Effector memory CD4-positive, alpha-beta T cell (primary cell): Measurements from ENCODE around the gene IRS2.
A peak's percentile ranks its signal among the peaks of the same experiment; 100 is the strongest.

Source experiments
- DNase-seq, 3 donors: peaks; one replicate each; pipeline ENCODE4 v3.0.0-alpha.2; 2020
- H3K27ac ChIP-seq: 2 replicates; pipeline ENCODE4 v1.7.0; 2013; ENCODE audit warnings: mild to moderate bottlenecking, low read length, moderate library complexity; ENCODE audit not compliant: insufficient read depth, poor library complexity, severe bottlenecking
- H3K27me3 ChIP-seq: replicated peaks from 2 replicates; pipeline ENCODE4 v1.7.0; 2013; ENCODE audit warnings: mild to moderate bottlenecking, low read length; ENCODE audit not compliant: insufficient read depth, control insufficient read depth, poor library complexity, severe bottlenecking
- H3K36me3 ChIP-seq: 2 replicates; pipeline ENCODE4 v1.7.0; 2013; ENCODE audit warnings: mild to moderate bottlenecking, low read length, moderate library complexity; ENCODE audit not compliant: control insufficient read depth, insufficient read depth
- H3K4me1 ChIP-seq: 2 replicates; pipeline ENCODE4 v1.7.0; 2013; ENCODE audit warnings: low read length, mild to moderate bottlenecking; ENCODE audit not compliant: control insufficient read depth, insufficient read depth, poor library complexity, severe bottlenecking
- H3K4me3 ChIP-seq: 2 replicates; pipeline ENCODE4 v1.7.0; 2013; ENCODE audit warnings: low read length, low read depth, mild to moderate bottlenecking; ENCODE audit not compliant: insufficient read depth, poor library complexity, severe bottlenecking
- H3K9me3 ChIP-seq: 2 replicates; pipeline ENCODE4 v1.7.0; 2013; ENCODE audit warnings: mild to moderate bottlenecking, low read length, moderate library complexity; ENCODE audit not compliant: control insufficient read depth

IRS2 gene

DNA sequence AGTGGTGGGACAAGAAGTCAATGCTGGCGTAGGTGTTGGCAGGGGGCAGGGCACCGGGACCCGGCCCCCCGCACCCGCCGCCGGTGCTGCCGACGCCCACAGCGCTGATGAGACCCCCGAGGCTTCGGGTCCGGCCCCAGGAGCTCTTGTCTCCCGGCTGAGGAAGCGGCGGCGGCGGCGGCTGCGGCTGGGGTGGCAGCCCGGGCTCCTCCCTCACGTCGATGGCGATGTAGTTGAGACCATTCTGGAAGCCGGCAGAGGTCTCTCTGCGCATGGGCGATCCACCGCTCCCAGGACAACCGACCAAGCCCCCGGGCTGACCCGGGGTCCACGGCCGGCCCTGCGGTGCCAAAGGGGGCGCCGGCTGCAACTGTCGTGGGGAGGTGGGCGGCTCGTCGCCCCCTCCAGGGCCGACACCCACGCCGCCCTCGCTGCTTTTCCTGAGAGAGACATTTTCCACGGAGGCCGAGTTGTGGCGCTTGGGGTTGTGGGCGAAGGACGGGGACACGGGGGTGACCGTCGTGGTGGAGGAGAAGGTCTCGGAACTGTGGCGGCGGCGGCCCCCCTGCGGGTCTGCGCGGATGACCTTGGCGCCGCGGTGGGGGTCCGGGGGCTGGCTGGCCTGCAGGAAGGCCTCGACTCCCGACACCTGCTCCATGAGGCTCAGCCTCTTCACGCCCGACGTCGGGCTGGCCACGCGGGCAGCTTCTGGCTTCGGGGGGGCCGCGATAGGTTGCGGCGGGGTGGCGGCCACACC, 4.1 kb downstream of the IRS2 start:
- Histone ChIP-seq H3K27me3 (no peaks in the 10 kb centered on the region), H3K36me3 (no peaks in the 10 kb centered on the region), H3K4me3 (no peak overlapping the region), H3K9me3 (no peaks in the 10 kb centered on the region), H3K4me1 (peaks cover 36% of the 10 kb centered on the region), H3K27ac (no peak overlapping the region)
- no peak for DNase-seq

DNA sequence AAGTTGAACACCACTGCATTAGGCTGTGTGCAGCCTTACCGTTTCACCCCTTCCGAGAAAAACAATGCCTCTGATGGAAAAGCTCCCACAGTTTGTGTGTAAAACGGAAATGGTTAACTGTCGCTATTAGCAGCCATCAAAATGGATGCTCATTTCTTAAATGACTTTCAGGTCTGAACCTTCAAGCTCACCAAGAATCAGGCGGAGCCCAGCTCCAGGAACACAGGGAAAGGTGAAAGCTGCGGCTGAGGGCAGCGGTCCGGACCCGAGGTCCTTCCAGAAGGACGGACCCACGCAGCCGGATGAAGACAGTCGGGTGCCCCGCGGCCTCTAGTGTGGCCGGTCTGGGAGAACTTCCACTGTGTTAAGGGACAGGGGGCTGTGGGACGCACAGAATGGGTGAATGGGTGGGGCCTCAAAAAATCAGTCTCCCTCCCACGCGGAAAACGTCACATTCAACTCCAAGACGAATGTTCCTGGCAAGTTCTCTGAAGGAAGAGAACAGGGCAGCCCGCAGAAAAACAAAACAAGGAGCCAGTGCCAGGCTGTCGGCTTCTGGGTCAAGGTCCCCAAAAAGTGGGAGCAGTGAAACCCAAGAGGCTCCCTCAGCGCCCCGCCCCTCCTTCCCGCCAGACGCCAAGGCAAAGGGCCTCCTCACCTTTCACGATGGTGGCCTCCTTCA, 4.9 kb downstream of the IRS2 start:
- no peak overlapping the region for H3K27ac ChIP-seq
- no peak for DNase-seq
- H3K4me1 ChIP-seq: peaks cover 36% of the 10 kb centered on the region
- H3K27me3 ChIP-seq: no peaks in the 10 kb centered on the region
- H3K4me3 ChIP-seq: no peak overlapping the region
- H3K36me3 ChIP-seq: no peaks in the 10 kb centered on the region
- H3K9me3 ChIP-seq: no peaks in the 10 kb centered on the region

DNA sequence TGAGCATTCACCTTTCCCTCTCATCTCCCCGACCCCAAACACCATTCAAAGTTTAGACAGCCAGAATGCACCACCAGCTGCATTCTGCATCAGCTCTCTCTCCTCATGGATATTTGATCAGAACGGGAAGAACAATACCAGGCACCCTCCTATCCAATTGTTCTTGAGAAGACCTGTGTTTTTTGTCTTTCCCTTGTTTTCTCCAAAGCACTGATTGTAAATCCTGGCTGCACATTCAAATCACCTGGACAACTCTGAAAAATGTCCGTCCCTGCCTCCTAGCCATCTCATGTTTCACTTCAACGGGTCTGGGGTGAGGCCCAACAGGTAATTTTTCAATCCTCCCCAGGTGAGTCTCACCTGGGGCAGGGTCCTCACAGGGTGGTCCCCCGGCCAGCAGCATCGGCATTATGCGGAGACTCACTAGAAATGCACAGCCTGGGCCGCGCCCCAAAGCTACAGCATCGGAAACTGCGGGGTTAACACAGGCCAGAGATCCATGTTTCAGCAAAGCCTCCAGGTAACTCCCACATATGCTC, 5.5 kb downstream of the IRS2 start:
- no peak overlapping the region for H3K27ac ChIP-seq
- H3K4me3 ChIP-seq: no peak overlapping the region
- peaks cover 36% of the 10 kb centered on the region for H3K4me1 ChIP-seq
- H3K27me3 ChIP-seq: no peaks in the 10 kb centered on the region
- no peak for DNase-seq
- H3K9me3 ChIP-seq: no peaks in the 10 kb centered on the region
- no peaks in the 10 kb centered on the region for H3K36me3 ChIP-seq

DNA sequence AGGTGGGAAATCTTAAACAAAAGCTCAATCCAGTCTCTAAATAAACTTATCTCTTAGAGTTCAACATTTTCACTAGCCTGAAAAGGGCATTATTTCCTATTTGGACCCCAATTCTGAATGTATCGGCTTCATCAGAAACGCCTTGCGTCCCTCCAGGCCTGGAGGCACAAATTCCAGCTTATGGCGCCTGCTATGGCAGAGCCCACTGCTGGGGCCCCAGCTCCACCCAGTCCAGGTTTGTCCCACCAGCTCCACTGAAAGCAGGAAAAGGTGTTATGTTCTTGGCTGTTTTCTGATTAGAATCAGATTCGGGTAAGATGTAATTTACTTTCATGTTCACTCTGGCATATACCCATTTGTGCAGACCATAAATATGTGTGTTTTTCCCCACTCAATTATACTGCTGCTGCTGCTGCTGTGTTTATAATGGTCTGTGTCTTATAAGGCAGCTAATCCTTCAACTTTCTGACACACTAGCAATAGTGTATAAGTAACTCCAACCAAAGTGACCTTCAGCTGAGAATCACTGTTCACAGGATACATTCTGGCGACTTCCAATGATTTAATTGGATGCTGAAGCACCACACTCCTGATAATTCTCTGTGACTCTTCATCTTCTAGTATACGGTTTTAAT, 6.4 kb downstream of the IRS2 start:
- H3K27me3 ChIP-seq: no peaks in the 10 kb centered on the region
- H3K4me3 ChIP-seq: no peak overlapping the region
- H3K9me3 ChIP-seq: no peaks in the 10 kb centered on the region
- DNase-seq: no peak
- H3K4me1 ChIP-seq: peaks cover 36% of the 10 kb centered on the region
- no peaks in the 10 kb centered on the region for H3K36me3 ChIP-seq
- H3K27ac ChIP-seq: no peak overlapping the region

DNA sequence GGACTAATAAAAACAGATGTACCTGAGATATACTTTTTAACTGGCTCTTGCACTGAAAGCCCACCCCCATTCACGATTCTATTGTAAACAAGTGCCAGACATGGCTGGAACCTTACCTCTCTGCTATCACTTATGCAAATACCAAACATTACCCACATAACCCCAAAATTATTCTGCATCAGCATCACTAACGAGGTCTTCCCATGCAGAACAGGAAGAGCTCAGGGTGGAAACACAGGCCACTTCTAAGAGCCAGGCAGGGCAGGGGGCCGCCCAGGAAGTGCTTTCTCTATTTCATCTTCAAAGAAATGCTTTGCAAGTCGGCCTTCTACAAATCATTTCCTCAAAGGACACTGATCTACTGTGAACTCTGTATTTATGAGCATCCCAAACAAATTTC, 7.3 kb downstream of the IRS2 start:
- Histone ChIP-seq H3K9me3 (no peaks in the 10 kb centered on the region), H3K36me3 (no peaks in the 10 kb centered on the region), H3K4me3 (no peak overlapping the region), H3K27ac (peak overlapping the region; percentile 18), H3K27me3 (no peaks in the 10 kb centered on the region), H3K4me1 (peaks cover 36% of the 10 kb centered on the region)
- DNase-seq: peak; percentile 23 to 59 (median 54)

DNA sequence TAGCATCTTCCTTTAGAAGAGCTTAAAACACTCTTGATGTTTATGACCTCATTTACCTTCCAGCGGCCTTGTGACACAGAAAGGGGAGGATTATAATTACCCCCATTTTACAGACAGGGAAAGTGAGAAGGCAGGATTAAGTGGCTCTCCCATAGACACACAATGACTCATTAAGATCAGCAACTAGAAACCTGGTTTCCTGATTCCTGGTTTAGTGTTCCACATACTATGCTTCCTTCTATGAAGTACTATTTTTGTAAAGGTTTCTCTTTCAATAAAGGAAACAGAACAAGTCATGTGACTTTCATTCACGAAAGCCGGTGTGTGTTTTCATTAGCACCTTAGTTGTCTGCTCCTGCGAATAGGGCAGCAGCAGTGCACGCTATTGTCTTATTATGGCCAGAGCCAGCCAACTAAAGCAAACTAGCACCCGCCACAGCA, 8.3 kb downstream of the IRS2 start:
- no peak for DNase-seq

DNA sequence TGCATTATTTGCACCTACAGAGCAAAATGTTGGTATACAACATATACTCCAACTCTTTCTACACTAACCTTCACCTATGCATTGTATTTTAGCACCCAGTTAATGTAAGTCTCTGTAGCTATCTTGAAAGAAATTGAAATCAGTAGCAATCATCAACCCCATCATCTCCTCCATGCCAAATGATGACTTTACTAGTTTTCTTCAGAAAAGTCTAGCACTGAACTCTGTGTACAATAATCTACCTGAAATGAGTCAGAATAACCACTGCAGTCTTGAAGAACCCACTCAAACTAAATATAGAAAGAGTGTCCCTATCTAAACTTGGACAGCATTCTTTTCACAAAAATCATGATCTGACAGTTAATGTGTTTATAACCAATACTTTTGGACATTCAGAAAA, 9.8 kb downstream of the IRS2 start:
- no peak for DNase-seq
- H3K27me3 ChIP-seq: no peaks in the 10 kb centered on the region
- no peaks in the 10 kb centered on the region for H3K9me3 ChIP-seq
- H3K27ac ChIP-seq: no peak overlapping the region
- no peak overlapping the region for H3K4me3 ChIP-seq
- H3K36me3 ChIP-seq: no peaks in the 10 kb centered on the region
- peaks cover 36% of the 10 kb centered on the region for H3K4me1 ChIP-seq

More for the DNA sequence above, 8.3 kb downstream of the IRS2 start:
- no peaks in the 10 kb centered on the region for H3K27me3 ChIP-seq
- H3K4me1 ChIP-seq: peaks cover 36% of the 10 kb centered on the region
- H3K9me3 ChIP-seq: no peaks in the 10 kb centered on the region
- no peak overlapping the region for H3K4me3 ChIP-seq
- H3K36me3 ChIP-seq: no peaks in the 10 kb centered on the region
- no peak overlapping the region for H3K27ac ChIP-seq

DNA sequence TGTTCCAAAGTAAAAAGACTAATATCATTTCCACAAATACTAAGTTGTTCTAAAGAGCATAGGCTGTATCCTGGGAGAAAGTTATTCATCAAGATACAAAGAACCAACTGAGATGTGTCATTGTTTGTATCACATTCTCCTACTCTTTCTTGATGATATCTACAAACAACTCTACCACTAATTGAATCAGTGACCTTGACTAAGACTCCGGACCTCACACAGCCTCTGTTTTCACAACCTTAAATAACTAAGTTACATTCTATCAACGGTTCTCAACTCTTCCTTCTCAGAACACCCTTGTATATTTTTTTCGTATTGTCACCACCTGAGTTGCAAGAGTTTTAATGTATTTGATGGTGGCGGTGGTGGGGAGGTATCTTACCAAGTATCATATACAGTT, 12.6 kb downstream of the IRS2 start:
- DNase-seq: no peak
- Histone ChIP-seq H3K27ac (no peak overlapping the region), H3K4me3 (no peak overlapping the region), H3K4me1 (peaks cover 11% of the 10 kb centered on the region), H3K27me3 (no peaks in the 10 kb centered on the region), H3K9me3 (no peaks in the 10 kb centered on the region), H3K36me3 (peaks cover 4% of the 10 kb centered on the region)

DNA sequence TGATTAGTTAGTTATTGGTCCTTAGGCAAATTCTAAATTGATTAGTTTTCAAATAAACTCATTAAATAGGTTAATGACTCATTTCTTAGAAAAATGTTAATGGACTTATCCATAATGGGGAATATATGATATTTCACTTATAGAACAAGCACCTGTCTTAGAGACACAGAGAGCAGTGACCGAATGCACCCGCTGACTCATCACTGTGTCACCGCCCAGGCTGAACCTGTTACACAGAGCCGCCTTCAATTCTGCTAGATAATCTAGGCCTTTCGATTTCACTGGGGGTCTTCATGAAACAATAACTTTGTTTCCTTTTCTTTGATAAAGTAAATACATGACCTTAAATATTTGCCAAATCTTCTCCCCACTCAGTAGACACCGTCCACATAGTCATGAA, 13.1 kb downstream of the IRS2 start:
- H3K4me3 ChIP-seq: no peak overlapping the region
- H3K27me3 ChIP-seq: no peaks in the 10 kb centered on the region
- peaks cover 7% of the 10 kb centered on the region for H3K4me1 ChIP-seq
- H3K27ac ChIP-seq: no peak overlapping the region
- DNase-seq: no peak
- no peaks in the 10 kb centered on the region for H3K9me3 ChIP-seq
- H3K36me3 ChIP-seq: peaks cover 4% of the 10 kb centered on the region

DNA sequence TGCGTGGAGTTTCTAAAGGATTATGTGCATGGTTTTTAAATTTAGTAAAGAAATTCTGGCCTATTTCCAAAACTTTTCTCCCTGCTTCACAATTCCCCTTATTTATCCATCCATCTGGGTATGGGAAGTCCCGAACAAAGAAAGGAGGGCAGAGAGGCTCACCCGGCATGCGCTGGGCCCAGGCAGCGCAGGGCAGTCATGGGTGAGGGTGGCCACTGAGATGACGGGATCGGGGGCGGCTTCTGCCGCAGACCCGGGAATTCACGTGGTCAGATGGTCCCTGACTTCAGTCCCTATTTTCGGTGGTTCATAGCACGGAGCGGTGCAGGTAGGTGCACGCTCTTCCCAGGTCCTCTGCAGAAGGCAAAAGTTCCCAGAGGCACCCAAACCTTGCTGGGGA, 14.5 kb downstream of the IRS2 start:
- Histone ChIP-seq H3K36me3 (peaks cover 4% of the 10 kb centered on the region), H3K4me1 (peaks cover 2% of the 10 kb centered on the region), H3K4me3 (no peak overlapping the region), H3K27ac (no peak overlapping the region), H3K27me3 (no peaks in the 10 kb centered on the region), H3K9me3 (no peaks in the 10 kb centered on the region)
- DNase-seq: no peak
